HL-60/S4 (cell line): Measurements from ENCODE around the gene P2RY6.
"Not testable (repeated sequence)": the region's sequence is repeated elsewhere in the genome, so short reads cannot be mapped to it uniquely, and the experiment has no call there.

Experiments
- in situ Hi-C: fragments of 300-500 bp; cut with MboI; formaldehyde crosslinking; loops from 2 replicates; pipeline ENCODE4 v1.14.3; 2022; ENCODE audit warnings: low sequenced_read_pairs

The P2RY6 gene

GRCh38 chr11:73274191-73274590 is 2.1 kb downstream of the P2RY6 start:
- in situ Hi-C loops, result not testable (repeated sequence)

GRCh38 chr11:73274722-73275380 is 2.7 kb downstream of the P2RY6 start:
- in situ Hi-C loops, result no loop called here

GRCh38 chr11:73275381-73275750 is 3.2 kb downstream of the P2RY6 start:
- in situ Hi-C loops, result no loop called here

- in situ Hi-C loops, result no loop called here
Measured at GRCh38 chr11:73277467-73277866, 5.3 kb downstream of the P2RY6 start.

GRCh38 chr11:73280626-73281025 is 8.5 kb downstream of the P2RY6 start:
- in situ Hi-C loops, result no loop called here

- in situ Hi-C loops, result no loop called here
Measured at GRCh38 chr11:73281201-73281741, 9.1 kb downstream of the P2RY6 start.

GRCh38 chr11:73281796-73282660 is 9.9 kb downstream of the P2RY6 start:
- in situ Hi-C loops, result no loop called here

GRCh38 chr11:73283276-73284000 is 11.3 kb downstream of the P2RY6 start:
- in situ Hi-C loops, result no loop called here

- in situ Hi-C loops, result no loop called here
Measured at GRCh38 chr11:73284106-73284505, 12.0 kb downstream of the P2RY6 start.

- in situ Hi-C loops, result loop anchor here (5.0 kb wide), 1 partner anchor 98 kb away; no protein-coding TSS in a partner anchor
Measured at GRCh38 chr11:73285721-73286120, 13.6 kb downstream of the P2RY6 start.

- in situ Hi-C loops, result loop anchor here (5.0 kb wide), 1 partner anchor 99 kb away; no protein-coding TSS in a partner anchor
Measured at GRCh38 chr11:73286240-73286810, 14.2 kb downstream of the P2RY6 start.

GRCh38 chr11:73287400-73288101 is 15.4 kb downstream of the P2RY6 start:
- in situ Hi-C loops, result loop anchor here (5.0 kb wide), 1 partner anchor 100 kb away; no protein-coding TSS in a partner anchor

- in situ Hi-C loops, result loop anchor here (5.0 kb wide), 1 partner anchor 101 kb away; no protein-coding TSS in a partner anchor
Measured at GRCh38 chr11:73288192-73288872, 16.2 kb downstream of the P2RY6 start.

GRCh38 chr11:73288873-73289707 is 17.0 kb downstream of the P2RY6 start:
- in situ Hi-C loops, result loop anchor here (5.0 kb wide), 1 partner anchor 102 kb away; no protein-coding TSS in a partner anchor

GRCh38 chr11:73290536-73290935 is 18.4 kb downstream of the P2RY6 start:
- in situ Hi-C loops, result no loop called here

- in situ Hi-C loops, result no loop called here
Measured at GRCh38 chr11:73291196-73291595, 19.1 kb downstream of the P2RY6 start.

GRCh38 chr11:73291781-73292524 is 19.8 kb downstream of the P2RY6 start:
- in situ Hi-C loops, result no loop called here

GRCh38 chr11:73292525-73292894 is 20.4 kb downstream of the P2RY6 start:
- in situ Hi-C loops, result no loop called here
